Adrenal gland (tissue), 12 donors: Measurements from ENCODE around the gene XPNPEP2. TPM values are rescaled to one million over a fixed set of nuclear protein-coding genes. Genes with fewer than 3 reads are reported as not detected.

ENCODE experiments used
- DNase-seq, 7 donors: peaks; one replicate each; pipeline ENCODE4 v3.0.0-alpha.2; 2019 to 2020
- H3K27ac ChIP-seq, 5 donors: fragments of 200-600 bp; sonication (generic) in 4 of 5; 1 replicate in 3 of 5; 2 replicates in 2 of 5; pipeline versions ENCODE4 v1.5.1 to v1.8.0; 2016 to 2020; ENCODE audit warnings: mild to moderate bottlenecking in 1 of 5
- H3K27me3 ChIP-seq: fragments of 200-600 bp; 2 replicates; pipeline ENCODE4 v1.8.0; 2021
- H3K36me3 ChIP-seq, 2 donors: fragments of 200-600 bp; replicated peaks in 1 of 2; 1 replicate in 1 of 2; 2 replicates in 1 of 2; pipeline versions ENCODE4 v1.5.1 to v1.8.0; 2018 to 2022
- H3K4me1 ChIP-seq, 2 donors: fragments of 200-600 bp; replicated peaks in 1 of 2; 1 replicate in 1 of 2; 2 replicates in 1 of 2; pipeline versions ENCODE4 v1.5.1 to v1.8.0; 2018 to 2021
- H3K4me3 ChIP-seq, 4 donors: fragments of 200-600 bp; sonication (generic) in 3 of 4; one replicate each; pipeline ENCODE4 v1.5.1; 2016 to 2018
- H3K9me3 ChIP-seq, 3 donors: fragments of 200-600 bp; sonication (generic) in 1 of 3; replicated peaks in 1 of 3; 1 replicate in 2 of 3; 2 replicates in 1 of 3; pipeline versions ENCODE4 v1.5.1 to v1.8.0; 2016 to 2021
- CTCF ChIP-seq, 6 experiments: fragments of 450-650 bp in 4 of 6; fragments of 200-600 bp in 2 of 6; sonication (generic) in 1 of 6; IDR thresholded peaks; 1 replicate in 5 of 6; 2 replicates in 1 of 6; pipeline versions ENCODE4 v1.5.1 to v1.8.0; 2016 to 2021; ENCODE audit warnings: antibody characterized with exemption in 6 of 6, mild to moderate bottlenecking in 2 of 6, moderate library complexity in 1 of 6
- POLR2A ChIP-seq, 2 donors: fragments of 450-650 bp; IDR thresholded peaks; one replicate each; pipeline ENCODE4 v1.6.1; 2017; ENCODE audit warnings: antibody characterized with exemption in 2 of 2, mild to moderate bottlenecking in 2 of 2, moderate library complexity in 1 of 2
- WGBS, 4 donors: extraction: QIAGEN DNeasy Blood & Tissue Kit in 2 of 4; methylation state at CpG; one replicate each; pipeline versions ENCODE4 v1.1.5 to v1.1.7; 2013 to 2017; 5-methylcytosine and 5-hydroxymethylcytosine counted together
- intact Hi-C, 2 donors: fragments of 100-400 bp; cut with DNase I; formaldehyde crosslinking; loops; one replicate each; pipeline versions ENCODE4 v1.14.1 to v1.15.0; 2022 to 2023
- polyA plus RNA-seq, 3 donors: library from polyadenylated mRNA; stranded (reverse); fragments of 200-250 nt in 2 of 3; fragments of 350-450 nt in 1 of 3; fragmentation: Illumina TruSeq in 1 of 3; extraction: RNeasy Lipid Tissue Mini Kit (QIAGEN cat#74804) in 1 of 3; gene quantifications; one replicate each; pipeline ENCODE4 v1.2.3, GENCODE V29; 2013 to 2014
- total RNA-seq, 9 donors: library from RNA; depleted of rRNA in 4 of 9; stranded (reverse); fragments of >200 nt in 4 of 9; fragments of 120-200 nt in 1 of 9; fragmentation: NEBNext Ultra II Directional in 1 of 9; extraction: Animal tissue kit (Norgen Biotek cat#: 25700) in 1 of 9; gene quantifications; one replicate each; pipeline versions ENCODE4 v1.1.0 to v1.2.4, GENCODE V29; 2013 to 2023
- donor health status: healthy with polysubstance abuse.
- donor health status: Bipolar disorder and iron deficiency.
- donor health status: DM: yes; HTN: yes; CAD: no.
- donor health status: DM: no; HTN: no; CAD: no.
- donor health status: DM: no; HTN: no; CAD: no.
- donor health status: DM: yes; HTN: yes; CAD: no.

XPNPEP2 gene
- total and polyA plus RNA-seq, 12 donors, result 0.18 to 5.4 (median 1.1) TPM

- H3K27me3 ChIP-seq, result no peaks in the 10 kb centered on the region
- H3K36me3 ChIP-seq, result no peaks in the 10 kb centered on the region
- TF ChIP-seq POLR2A (IDR thresholded peaks at IDR 0.05) (no peak), CTCF (IDR thresholded peaks at IDR 0.05) (no peak)
- DNase-seq, result no peak
- H3K27ac ChIP-seq, result no peak overlapping the region
- intact Hi-C loops, result no loop called here
- H3K9me3 ChIP-seq, result no peaks in the 10 kb centered on the region
- H3K4me1 ChIP-seq, result no peaks in the 10 kb centered on the region
- H3K4me3 ChIP-seq, result no peak overlapping the region
- 68 to 88% (median 77%) methylated on average over 4 to 10 of the region's 10 CpGs for WGBS, 4 donors
These were observed 43.1 kb downstream of the XPNPEP2 start for GRCh38 chrX:129781680-129782495.

- Histone ChIP-seq H3K27me3 (no peaks in the 10 kb centered on the region), H3K36me3 (no peaks in the 10 kb centered on the region), H3K4me1 (no peaks in the 10 kb centered on the region), H3K27ac (no peak overlapping the region), H3K4me3 (no peak overlapping the region), H3K9me3 (no peaks in the 10 kb centered on the region)
- intact Hi-C loops, result no loop called here
- WGBS, 4 donors, result 66 to 77% (median 74%) methylated on average over 4 of the region's 4 CpGs
- DNase-seq, result no peak
- TF ChIP-seq CTCF (IDR thresholded peaks at IDR 0.05), result no peak
- no peak for TF ChIP-seq POLR2A (IDR thresholded peaks at IDR 0.05)
These were observed 43.9 kb downstream of the XPNPEP2 start for GRCh38 chrX:129782706-129783105.

GRCh38 chrX:129783291-129783713, 44.5 kb downstream of the XPNPEP2 start:
- Histone ChIP-seq H3K27me3 (no peaks in the 10 kb centered on the region), H3K4me1 (no peaks in the 10 kb centered on the region), H3K36me3 (no peaks in the 10 kb centered on the region), H3K9me3 (no peaks in the 10 kb centered on the region), H3K27ac (no peak overlapping the region), H3K4me3 (no peak overlapping the region)
- 81 to 88% (median 86%) methylated on average over 7 to 11 of the region's 11 CpGs for WGBS, 4 donors
- no peak for DNase-seq
- TF ChIP-seq CTCF (IDR thresholded peaks at IDR 0.05) (no peak), POLR2A (IDR thresholded peaks at IDR 0.05) (no peak)
- intact Hi-C loops, result no loop called here

GRCh38 chrX:129784371-129784770, 45.6 kb downstream of the XPNPEP2 start:
- 73 to 82% (median 77%) methylated on average over 7 of the region's 7 CpGs for WGBS, 4 donors
- H3K4me3 ChIP-seq, result no peak overlapping the region

More at GRCh38 chrX:129784371-129784770, 45.6 kb downstream of the XPNPEP2 start:
- Histone ChIP-seq H3K27me3 (no peaks in the 10 kb centered on the region), H3K36me3 (no peaks in the 10 kb centered on the region), H3K4me1 (no peaks in the 10 kb centered on the region), H3K9me3 (no peaks in the 10 kb centered on the region), H3K27ac (no peak overlapping the region)
- DNase-seq, result no peak
- intact Hi-C loops, result no loop called here
- TF ChIP-seq CTCF (IDR thresholded peaks at IDR 0.05) (no peak), POLR2A (IDR thresholded peaks at IDR 0.05) (no peak)
